CD4-positive, alpha-beta T cell treated with Interleukin-17A for 1 hour (primary cell): ENCODE measurements around the gene DLGAP1.

ENCODE experiments used
- DNase-seq: peaks from one replicate; pipeline ENCODE4 v3.0.0-alpha.2; 2020

DLGAP1 gene

DNA sequence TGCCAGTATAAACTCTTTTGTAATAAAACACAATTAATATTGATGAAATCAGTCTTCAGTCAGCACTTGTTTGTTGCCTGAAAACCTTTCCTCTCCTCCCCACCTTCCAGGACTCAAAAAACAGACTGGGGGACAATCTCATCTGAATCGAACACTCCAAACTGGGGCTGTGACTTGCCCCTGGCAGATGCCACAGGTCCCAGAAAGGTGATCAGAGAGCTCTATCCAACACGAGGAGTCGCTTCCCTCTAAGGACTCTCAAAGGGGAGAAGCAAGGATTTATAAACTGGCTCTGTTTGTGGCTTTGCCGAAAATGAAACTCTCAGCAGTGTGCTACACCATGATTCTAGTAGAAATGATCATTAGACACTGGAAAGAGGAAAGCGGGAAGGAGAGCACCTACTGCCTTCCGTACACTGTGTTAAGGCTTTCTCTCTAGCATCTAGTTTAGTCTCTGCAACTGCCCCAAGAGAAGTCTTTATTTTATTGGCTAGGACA is 805.9 kb downstream of the DLGAP1 start:
- no peak for DNase-seq

DNA sequence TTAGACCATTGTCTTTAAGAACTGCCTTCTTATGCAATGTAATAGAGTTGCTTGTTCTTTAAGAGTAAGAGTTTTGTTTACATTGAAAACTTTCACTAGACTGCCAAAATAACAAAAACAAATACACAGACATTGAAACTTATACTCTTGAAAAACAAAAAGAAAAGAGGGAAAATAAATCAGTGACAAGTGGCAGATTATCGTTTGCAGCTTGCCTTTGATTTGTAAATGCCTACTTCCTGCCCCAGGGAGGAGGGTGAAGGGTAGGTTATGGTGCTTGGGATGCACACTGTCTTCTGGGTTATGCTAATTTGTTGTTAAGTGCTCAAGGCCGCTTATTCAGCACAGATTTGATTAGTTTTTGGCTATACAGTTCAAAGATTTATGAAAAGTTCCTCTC is 806.5 kb downstream of the DLGAP1 start:
- no peak for DNase-seq

DNA sequence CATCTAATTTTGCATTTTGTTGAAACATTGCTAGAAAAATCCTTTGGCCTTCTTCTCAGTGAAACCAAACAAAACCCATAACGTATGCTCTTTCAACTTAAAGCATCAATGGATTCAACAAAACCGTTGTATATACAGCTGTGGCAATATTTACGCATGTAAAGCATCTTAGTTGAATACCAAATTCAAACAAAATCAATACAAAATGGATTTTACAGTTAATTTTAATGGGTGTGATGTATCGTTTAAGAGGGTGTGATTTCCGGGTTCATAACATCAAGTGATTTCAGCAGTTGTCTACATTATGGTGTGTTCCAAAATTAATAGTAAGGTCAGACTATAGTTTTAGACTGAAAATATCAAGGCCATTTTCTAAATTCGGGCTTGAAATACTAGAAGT is 806.9 kb downstream of the DLGAP1 start:
- no peak for DNase-seq

DNA sequence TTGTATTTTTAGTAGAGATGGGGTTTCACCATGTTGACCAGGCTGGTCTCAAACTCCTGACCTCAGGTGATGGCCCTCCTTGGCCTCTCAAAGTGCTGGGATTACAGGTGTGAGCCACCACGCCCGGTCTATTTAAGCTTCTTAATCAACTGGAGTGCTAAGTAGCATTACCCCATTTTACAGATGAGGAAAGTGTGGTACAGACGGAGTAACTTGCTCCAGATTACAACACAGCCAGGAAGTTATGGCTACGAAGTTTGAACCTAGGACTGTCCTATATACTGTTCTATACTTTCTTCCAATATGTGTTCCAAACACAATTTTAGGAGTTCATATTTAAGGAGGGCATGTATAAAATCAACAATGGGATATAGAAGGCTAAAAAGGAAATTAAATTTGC is 807.5 kb downstream of the DLGAP1 start:
- DNase-seq, result no peak

DNA sequence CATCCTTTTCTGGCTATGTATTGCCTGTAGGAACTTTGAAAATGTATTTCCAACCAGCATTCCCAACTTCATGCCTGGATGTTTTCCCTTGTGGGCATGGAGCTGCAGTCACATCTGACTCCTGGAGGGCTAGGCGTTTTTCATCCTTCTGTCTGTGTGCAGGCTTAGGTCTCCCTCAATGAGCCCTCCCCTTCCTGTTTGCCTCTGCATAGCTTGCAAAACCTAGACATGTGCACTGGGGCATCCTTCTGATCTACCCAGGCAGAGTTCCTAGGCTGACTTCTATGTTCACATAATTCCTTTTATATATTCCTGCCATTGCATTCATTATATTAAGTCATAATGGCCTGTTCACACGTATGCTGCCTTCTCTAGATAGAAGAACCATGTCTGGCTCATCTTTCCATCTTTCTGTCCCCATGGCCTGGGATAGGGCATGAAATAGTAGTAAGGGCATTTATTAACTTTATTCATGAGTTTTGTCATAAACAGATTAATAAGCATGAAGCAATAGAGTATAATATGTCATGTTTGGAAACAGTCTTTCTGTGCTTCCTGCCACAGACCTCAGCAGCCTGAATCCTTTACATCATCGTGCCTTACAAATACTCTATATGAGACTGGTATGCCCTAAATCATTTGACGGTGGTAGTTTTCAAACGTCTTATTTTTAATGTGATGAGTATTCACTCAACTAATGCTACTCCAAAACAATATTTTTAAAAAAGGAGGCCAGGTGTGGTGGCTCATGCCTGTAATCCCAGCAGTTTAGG is 809.5 kb downstream of the DLGAP1 start:
- DNase-seq, result no peak

DNA sequence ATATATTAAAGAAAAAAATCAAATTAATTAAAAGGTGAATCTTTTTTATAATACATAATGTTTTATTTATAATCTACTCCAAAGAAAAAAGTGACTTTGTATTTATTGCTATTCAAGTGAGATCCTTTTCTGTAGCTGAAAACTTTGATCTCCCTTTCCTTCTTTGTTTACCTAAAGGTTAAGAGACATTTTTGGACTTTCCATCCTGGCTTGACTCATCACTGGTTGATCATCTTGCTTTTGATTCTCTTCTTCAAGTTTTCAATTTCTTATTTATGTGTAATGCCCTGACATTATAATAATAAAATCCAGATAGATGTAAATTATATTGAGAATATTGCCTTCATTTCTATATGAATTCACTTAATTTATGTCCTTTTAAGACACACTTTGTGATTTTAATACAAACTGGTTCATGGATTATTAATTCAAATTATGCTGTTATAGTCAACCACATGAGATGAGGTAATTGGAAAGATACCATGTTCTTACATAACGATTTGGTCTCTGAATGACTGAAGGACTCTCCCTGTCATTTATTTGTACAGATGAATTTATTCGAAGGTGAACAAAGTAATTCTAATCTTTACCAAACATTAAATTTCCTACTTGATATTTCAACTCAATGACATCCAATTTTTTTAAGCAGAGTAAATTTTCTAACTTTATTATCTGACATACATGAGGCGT is 820.7 kb downstream of the DLGAP1 start:
- no peak for DNase-seq

DNA sequence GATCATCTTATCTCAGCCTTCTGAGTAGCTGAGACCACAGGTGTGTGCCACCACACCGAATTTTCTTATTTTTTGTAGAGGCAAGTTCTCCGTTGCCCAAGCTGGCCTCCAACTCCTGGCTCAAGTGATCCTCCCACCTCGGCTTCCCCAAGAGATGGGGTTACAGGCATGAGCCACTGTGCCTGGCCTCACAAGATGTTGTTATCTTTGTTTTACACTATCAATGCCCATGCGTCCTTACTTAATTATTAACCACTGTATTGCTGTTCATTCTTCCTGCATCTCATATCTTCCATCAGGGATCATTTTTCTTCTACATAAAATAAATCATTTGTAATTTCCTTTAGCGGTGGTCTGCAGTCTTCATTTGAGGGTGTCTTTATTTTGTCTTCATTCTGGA is 823.2 kb downstream of the DLGAP1 start:
- no peak for DNase-seq

DNA sequence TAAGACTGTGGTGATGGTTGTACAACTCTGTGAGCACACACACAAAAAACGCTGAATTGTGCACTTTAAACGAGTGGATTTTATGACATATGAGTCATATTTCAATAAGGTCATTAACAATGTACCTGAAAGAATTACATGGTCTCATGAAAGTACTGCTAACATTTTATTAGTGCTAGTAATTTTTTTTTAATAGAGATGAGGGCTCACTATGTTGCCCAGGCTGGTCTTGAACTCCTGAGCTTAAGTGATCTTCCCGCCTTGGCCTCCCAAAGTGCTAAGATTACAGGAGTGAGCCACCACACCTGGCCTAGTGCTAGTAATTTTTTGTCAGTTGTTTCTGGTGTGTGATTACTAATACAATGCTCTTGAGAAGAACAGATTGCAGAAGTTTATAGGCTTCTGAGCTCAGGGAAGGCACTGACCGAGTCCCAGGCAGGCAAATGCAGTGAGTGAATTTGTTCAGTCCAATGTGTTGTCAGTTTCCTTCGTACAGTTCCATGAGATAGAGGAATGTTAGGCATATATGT is 828.1 kb downstream of the DLGAP1 start:
- no peak for DNase-seq

DNA sequence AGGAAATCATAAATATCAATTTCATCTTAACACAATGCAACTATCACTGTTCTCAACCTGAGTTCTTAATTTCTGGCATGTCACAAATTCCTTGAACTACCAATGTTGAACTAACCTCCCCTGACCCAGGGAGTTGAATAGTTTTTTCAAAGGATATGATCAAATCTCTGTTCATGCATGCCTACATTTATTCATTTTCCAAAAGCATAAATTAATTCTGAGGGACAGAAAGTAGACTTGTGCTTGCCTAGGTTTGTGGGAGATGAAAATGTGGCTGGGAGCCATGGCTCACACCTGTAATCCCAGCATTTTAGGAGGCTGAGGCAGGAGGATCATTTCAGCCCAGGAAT is 829.4 kb downstream of the DLGAP1 start:
- no peak for DNase-seq

DNA sequence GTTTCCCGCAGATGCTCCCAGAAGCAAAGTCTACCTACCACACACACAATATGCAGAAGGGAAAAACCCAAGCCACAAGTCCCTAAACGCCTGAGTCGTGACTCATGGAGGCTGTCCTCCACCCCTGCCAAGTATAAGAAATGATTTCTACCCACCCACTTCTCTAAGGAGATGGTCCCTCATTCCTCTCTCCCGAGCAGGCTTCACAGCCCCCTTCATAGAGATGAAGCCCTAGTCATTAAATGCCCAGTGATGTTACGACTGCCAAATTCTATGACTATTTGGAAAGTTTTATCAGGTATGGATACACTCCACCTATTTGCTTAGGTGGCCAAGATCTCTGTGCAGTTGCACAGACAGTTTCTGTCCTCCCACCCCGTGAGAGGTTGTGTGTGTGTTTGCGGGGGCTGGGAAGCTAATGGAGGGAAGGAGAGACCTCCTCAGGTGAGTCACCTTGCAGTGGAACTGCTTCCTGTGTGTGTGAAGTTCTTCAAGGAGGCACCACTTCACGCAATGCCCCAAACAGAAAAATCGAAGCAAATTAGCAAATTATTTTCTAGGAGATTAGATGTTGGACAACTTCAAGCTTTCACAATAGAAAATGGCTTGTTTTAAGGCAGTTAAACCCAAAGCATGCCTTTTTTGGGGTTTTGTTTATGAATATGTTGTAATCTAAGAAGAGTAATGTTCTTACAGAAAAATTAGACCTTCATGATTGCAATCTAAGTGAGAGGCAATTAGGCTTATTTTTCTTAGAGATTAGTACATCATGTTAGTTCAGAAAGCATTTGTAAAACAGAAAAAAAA is 830.0 kb downstream of the DLGAP1 start:
- peak; percentile 61 for DNase-seq

DNA sequence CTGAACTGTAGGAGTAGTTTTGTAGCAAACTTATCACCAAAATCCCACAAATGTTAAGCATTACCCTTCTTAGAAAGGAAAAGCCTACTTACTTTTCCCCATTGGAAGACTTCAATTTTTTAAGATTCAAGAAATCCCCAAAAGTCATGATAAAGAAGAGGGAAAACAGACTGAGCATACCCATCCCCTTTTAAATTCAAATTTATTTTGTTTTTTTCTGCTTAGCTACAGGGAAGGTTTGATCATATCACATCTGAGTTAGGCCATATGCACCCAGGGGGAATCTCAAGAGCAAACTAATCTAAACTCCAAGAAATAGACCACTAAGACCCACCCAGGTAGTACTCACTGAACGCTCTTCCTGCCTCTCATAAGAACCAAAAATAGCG is 830.6 kb downstream of the DLGAP1 start:
- no peak for DNase-seq

DNA sequence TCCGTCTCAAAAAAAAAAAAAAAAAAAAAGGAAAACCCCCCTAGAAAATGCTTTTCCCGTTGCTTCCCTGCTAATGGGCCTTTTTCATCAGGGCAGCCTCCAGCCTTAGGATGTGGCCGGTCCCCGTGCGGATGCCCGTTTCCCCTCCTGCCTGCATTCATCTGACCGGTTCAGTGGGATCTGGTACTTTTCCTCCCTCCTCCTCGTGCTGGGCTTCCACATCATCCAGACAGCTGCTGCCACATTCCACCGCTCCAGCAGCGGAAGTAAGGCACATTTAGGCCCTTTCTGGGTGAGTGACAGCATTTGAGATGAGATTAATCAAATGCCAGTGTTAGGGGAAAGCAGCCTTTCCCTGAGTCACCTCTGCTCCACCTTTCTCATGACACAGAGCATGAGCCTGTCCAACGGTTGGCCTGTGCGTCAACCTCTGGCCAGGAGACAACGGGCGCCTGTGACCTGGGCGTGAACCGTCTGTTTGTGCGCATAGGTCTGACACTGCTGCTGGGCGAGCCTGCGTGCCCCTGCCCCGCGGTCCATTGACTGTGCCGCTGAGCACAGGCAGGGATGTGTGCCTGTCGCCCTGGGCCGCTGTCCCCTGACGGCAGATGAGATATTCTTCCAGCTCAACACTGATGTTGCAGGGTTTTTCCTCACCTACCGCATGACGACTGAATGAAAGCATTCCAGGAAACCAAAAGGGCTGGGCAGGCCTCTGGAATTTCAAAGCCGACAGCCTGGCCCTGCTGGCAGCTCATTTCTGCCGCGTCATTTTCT is 831.1 kb downstream of the DLGAP1 start:
- no peak for DNase-seq

DNA sequence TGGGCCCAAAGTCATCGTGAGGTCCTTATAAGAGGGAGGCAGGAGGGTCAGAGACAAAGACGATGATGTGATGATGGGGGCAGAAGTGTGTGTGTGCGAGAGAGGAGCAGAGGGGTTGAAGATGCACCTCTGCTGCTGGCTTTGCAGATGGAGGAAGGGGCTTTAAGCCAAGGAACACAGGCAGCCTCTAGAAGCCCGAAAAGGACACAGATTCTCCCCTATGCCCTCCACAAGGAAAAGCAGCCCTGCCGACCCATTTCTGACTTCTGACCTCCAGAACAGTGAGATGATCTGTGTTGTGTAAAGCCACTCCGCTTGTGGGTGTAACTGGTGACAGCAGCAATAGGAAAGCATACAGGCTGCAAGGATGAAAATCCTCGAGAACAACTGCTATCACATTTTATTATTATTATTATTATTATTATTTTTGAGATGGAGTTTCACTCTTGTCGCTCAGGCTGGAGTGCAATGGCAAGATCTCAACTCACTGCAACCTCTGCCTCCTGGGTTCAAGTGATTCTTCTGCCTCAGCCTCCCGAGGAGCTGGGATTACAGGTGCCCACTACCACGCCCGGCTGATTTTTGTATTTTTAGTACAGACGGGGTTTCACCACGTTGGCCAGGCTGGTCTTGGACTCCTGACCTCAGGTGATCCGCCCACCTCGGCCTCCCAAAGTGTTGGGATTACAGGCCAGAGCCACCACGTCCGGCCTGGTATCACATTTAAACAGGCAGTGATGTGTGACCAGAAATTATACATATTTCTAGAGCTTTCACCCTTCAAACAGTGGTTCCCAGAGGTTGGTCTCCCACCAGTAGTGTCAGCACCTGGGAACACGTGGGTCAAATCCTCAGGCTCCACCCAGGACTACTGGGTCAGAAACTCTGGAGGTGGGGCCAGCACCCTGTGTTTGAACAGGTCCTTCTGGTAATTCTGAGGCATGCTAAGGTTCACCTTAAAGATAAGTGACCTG is 834.7 kb downstream of the DLGAP1 start:
- no peak for DNase-seq

DNA sequence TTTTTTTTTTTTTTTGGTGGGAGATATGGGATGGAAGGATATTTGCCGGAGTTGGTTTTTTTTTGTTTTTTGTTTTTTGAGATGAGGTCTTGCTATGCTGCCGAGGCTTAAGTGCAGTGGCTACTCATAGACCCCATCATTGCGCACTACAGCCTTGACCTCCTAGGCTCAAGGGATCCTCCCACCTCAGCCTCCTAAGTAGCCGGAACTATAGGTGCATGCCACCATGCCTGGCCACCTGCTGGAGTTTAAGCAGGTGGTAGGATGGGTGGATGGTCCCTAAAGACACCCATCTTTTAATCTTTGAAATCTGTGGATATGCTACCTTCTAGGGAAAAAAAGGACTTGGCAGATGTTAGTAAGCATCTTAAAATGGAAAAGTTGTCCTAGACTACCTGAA is 835.4 kb downstream of the DLGAP1 start:
- DNase-seq, result no peak

DNA sequence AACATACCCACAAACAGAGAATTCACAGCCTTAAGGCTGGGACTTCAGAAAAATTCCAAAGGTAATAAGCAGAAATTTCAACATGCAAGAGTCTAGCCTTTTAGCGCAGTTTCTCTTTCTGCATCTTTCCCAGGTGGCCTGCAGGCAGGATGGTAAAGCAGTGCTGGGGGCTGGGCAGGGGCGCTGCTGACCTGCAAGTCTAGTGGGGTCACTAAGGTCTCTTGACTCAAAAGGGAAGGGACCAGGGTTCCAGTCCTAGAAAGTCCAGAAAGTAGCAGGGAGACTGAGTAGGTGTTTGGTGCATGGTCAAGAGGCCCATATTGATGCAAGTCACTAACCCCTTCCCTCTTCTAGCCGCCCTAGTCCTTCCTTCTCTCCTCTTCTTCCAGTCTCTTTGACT is 835.9 kb downstream of the DLGAP1 start:
- DNase-seq, result no peak

DNA sequence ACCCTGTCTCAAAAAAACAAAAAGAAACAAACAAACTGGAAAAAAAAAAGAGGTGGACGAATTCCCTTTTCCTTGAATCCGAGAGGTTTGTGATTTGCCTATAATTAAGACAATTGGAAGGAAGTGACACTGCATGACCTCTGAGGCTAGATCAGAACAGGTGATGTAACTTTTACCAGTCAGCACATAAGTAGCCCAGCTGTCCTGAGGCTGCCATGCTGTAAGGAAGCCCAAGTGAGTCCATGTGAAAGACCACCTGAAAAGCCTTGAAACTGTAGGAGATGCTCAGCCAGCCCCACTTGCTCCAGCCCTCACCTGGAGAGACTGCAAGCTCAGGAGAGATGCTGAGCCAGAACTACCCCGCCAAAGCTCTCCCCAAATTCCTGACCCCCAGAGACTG is 838.4 kb downstream of the DLGAP1 start:
- no peak for DNase-seq

DNA sequence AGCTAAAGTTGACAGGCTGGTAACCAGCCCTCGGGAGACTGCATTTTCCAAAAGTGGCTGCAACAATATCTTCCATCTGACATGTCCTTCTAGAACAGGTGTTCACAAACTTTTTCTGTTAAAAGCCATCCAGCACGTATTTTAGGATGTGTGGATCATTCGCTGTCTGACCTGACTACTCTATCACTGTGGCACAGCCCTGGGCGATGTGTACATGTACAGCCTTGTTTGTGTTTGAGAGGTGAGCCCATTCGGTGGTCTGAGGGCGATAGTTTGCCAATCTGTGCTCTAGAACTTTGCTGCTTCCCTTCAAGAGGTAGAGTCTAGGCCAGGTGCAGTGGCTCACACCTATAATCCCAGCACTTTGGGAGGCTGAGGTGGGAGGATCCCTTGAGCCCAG is 839.0 kb downstream of the DLGAP1 start:
- DNase-seq, result no peak

DNA sequence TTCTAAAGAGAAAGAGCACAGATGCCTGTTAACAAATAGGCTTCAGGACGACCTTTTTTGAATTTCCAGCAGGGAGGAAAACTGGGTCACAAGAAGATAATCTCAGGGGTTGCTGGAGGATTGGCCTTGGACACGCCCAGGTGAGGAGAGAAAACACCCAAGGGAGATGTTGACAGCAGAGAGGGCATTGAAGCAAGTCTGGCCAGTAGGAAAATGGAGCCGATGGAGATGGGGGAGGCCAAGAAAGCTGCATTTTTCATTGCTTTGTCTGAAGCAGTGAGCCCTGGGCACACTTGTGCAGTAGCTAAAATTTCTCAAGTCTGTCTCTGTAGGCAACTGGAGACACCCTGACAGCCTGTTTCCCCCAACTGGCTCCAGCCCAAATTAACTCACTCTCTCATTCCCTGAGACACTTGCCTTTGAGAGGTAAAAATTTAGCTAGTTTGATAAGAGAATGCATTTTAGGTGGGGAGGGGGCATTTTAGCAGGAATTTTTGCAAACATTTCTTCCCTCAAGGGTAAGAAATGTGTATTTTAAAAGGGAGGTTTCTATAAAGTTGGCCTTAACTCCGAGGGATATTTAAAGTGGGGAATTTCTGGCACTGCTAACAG is 839.6 kb downstream of the DLGAP1 start:
- DNase-seq, result no peak

DNA sequence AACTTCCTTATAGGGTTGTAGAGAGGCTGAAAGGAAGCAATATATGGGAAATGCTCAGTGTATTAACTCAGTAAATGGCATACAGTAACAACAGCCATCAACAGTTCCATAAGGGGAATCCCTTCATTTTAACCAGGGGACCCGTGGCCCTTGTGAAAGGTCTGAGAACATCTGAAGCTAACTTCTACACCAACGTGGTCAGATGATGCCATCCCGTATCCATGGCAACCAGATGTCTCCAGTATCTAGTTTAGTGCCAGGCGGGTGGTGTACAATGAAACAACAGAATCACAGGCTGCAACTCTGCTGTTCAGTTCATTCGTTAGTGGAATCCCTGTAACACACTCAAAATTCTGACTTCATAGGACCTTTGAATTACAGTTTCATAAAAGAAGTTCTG is 842.8 kb downstream of the DLGAP1 start:
- DNase-seq, result no peak

DNA sequence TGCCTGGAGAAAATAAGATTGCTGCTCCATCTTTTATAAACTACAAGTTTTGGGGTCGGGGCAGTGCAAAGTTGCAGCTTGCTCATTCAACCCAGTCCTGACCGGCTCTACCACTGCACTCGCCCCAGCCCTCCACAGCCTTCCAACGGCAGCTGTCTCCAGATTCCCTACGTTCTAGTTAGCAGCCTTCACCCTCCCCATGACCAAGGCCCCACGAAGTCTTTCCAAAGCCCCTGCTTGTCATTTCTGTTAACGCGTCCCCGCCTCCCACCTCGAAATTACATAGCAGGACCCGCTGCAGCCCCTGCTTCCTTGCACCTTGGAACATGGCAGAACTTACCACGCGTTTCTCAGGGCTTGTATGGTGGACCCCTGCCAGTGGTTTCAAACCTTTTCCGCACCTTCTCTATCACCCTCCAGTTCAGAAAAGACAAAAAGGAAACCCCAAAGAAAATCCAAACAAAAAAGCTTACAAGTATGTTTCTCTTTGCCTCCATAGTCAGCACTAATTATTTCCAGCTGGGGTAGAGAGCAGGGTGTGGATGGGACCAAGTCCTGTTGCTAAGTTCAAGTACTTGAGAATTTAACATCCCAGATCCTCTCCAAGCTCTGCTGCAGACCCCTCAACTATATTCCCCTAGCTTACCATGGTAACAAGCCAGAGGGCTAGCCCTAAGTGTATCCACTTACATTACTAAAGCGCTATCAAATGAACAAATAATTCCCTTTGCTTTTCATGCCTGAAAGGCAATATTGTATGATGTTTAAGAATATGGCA is 843.6 kb downstream of the DLGAP1 start:
- DNase-seq, result no peak
